GM18858 (cell line): ENCODE data around the gene PKHD1.
A peak's percentile ranks its signal among the peaks of the same experiment; 100 is the strongest.
"Not testable (repeated sequence)": the region's sequence is repeated elsewhere in the genome, so short reads cannot be mapped to it uniquely, and the experiment has no call there.

Experiments used
- ATAC-seq: cut with Tn5 transposase; IDR thresholded peaks from one replicate; pipeline ENCODE4 v1.9.1; 2021; ENCODE audit not compliant: unreplicated experiment

The PKHD1 gene

GRCh38 chr6:52000064-52000463, 87.3 kb downstream of the PKHD1 start:
- no peak for ATAC-seq

GRCh38 chr6:51996296-51996947, 91.0 kb downstream of the PKHD1 start:
- peak; percentile 93 for ATAC-seq

DNA sequence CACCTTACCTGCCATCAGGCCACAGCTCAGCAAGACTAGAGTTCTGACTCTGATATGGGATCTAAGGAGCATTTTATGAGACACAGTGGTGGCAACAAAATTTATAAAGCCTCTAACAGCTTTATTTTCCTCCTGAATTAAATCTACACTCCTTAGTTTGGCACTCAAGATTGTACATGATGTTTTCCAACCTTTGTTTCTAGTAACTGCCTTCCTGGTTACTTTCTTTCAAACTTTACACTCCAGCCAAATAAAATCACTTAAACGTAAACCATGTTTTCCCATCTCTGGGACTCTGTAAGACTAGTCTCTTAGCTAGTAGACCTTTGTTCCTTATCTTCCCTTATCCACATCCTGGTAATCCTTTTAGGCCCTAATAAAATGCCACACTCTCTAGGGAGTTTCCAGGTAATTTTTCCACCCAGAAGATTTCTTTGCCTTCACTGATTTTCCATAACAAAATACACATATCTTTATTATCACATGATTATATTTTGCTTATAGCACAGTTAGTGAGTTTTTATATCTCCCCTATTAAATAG, 92.1 kb downstream of the PKHD1 start:
- ATAC-seq: no peak

GRCh38 chr6:51992876-51993275, 94.5 kb downstream of the PKHD1 start:
- ATAC-seq: no peak

DNA sequence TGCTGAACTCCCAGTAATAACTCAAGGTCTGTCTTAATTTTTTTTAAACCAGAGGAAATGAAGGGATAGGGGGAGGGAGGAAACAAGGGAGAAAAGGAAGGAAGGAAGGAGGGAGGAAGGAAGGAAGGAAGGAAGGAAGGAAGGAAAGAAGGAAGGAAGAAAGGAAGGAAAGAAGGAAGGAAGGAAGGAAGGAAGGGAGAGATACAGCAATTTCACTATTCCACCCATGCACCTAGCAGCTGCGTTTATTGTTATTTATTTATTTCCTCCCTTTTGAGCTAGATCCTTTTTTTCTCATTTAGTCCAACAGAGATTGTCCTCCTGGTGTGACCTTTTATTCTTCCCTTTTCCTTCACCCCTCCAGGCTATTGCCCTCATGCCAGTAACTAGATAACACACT, 97.6 kb downstream of the PKHD1 start:
- no peak for ATAC-seq

DNA sequence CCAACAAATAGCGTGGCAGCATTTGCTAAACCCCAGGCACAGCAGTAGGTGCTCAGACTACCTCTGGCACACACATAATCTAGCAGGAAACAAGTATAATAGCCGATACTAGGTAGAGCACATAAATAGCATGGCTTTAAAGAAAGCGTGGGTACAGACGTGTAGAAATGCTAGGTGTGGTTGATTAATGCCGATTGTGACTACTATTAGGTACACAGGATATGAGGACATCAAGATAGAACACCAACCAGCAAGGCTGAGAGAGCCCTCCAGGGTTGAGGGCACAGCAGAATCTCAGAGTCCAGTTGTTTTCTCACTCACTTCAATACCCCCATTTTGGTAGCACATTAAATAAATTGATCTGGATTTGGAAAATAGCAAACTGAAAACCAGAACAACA, 100.5 kb downstream of the PKHD1 start:
- ATAC-seq: no peak

DNA sequence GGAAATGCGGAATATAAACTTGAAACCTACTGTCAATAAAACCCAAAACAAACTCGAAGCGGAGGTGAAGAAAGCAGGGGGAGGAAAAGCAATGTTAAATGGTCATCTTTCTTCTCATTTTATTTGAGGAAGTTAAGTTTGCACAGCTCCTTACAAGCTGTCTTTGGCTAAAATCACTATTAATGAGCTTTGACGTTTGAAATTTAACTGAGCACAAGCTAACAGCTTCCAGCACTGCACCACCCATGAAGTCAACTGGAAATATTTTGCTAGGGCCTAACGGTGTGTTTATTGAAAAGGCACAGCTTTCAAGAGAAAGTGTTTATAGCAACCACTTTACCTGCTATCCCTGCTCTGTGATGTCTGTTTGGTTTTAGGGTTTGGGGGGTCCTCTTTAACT, 103.8 kb downstream of the PKHD1 start:
- no peak for ATAC-seq

- not testable (repeated sequence) for ATAC-seq
Measured at GRCh38 chr6:51982695-51983094, 104.7 kb downstream of the PKHD1 start.

- no peak for ATAC-seq
Measured at GRCh38 chr6:51976374-51976773, 111.0 kb downstream of the PKHD1 start.

GRCh38 chr6:51972659-51973058, 114.8 kb downstream of the PKHD1 start:
- ATAC-seq: no peak

- no peak for ATAC-seq
Measured at GRCh38 chr6:51968265-51968664, 119.1 kb downstream of the PKHD1 start.

DNA sequence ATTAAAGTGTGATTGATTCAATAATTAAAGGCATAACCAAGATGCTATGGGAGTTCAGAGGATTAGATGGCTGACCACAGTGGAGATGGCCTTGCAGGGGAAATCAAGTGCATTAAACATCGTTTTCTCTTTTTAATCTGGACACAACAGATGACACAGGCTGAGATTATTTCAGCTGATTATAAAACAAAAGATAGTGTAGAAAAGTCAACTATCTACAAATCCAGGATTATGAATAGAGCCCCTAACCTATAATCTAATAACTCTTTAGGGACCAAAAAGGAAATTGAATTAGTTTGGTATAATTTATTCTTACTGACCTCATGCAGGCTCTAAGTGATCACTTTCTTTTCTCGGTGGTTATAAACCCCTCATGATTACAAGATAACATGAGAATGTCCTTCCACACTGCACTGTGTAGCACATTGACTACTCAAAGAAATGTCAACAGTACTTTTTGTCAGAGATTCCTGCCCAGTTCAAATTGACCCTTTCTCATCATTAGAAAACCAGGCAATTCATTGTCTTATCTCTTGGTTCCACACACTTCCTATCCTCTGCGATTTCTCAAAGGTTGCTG, 122.1 kb downstream of the PKHD1 start:
- no peak for ATAC-seq

DNA sequence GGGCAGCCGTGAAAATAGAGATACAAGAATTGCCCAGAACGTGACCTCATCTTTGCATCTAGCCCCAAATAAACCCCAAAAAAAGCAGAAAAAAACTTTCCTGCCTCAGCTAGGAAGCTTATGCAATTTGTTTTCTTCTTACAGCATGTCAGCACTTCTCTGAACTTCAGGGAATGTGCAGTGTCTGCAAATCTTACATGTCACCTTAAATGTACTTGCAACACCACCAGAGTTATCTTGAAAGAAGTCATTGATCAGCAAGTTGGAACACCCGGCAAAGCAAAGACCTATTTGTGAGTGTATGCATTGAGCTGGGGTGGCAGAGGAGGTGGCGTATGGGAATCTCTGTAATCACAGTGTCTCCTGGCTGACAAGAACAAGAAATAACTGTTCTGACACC, 123.4 kb downstream of the PKHD1 start:
- no peak for ATAC-seq

- no peak for ATAC-seq
Measured at GRCh38 chr6:51962354-51962753, 125.1 kb downstream of the PKHD1 start.

- no peak for ATAC-seq
Measured at GRCh38 chr6:51960419-51960818, 127.0 kb downstream of the PKHD1 start.

GRCh38 chr6:51959744-51960383, 127.5 kb downstream of the PKHD1 start:
- peak; percentile 82 for ATAC-seq

- no peak for ATAC-seq
Measured at GRCh38 chr6:51954681-51955080, 132.7 kb downstream of the PKHD1 start.

GRCh38 chr6:51953246-51953645, 134.2 kb downstream of the PKHD1 start:
- no peak for ATAC-seq

DNA sequence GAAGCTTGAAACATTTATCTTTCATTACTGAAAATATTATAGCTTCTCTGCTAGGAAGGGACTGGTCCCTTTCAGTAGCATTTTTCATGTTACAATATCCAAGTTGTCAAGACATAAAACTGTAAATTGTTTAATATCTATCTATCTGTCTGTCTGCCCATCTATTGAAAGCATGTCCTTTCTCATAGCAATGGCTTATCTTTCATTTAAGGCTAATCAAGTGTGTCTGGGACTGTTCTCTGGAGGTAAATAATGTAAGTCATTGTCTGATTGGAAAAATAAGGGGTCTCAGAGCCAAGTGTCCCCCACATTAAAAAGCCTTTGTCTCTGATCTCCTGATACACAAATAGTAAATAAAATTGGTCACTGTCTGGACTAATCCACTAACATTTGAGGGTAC, 135.5 kb downstream of the PKHD1 start:
- ATAC-seq: no peak

- no peak for ATAC-seq
Measured at GRCh38 chr6:51949526-51949925, 137.9 kb downstream of the PKHD1 start.

- ATAC-seq: not testable (repeated sequence)
Measured at GRCh38 chr6:51939695-51940094, 147.7 kb downstream of the PKHD1 start.
